HepG2 (cell line): ENCODE results near the gene MTA2. TPM values are rescaled to one million over a fixed set of nuclear protein-coding genes. Genes with fewer than 3 reads are reported as not detected.
A peak's percentile ranks its signal among the peaks of the same experiment; 100 is the strongest.

Experiments used
- FOXP4 ChIP-seq: sonication (generic); formaldehyde crosslinking; IDR thresholded peaks from 2 replicates; pipeline ENCODE4 v1.4.0; 2020; ENCODE audit warnings: missing genetic modification reagents
- HMGA1 ChIP-seq: sonication (generic); formaldehyde crosslinking; conservative IDR thresholded peaks from 2 replicates; pipeline ENCODE4 v1.4.0; 2020; ENCODE audit warnings: missing genetic modification reagents
- HNF1A ChIP-seq, 2 experiments: sonication (generic) in 1 of 2; formaldehyde crosslinking in 1 of 2; IDR thresholded peaks; 2 replicates each; pipeline versions ENCODE4 v1.4.0 to v1.6.1; 2016 to 2020; ENCODE audit warnings: borderline replicate concordance in 1 of 2, low read depth in 1 of 2, mild to moderate bottlenecking in 1 of 2, missing genetic modification reagents in 1 of 2
- PATZ1 ChIP-seq: sonication (generic); formaldehyde crosslinking; IDR thresholded peaks from 2 replicates; pipeline ENCODE4 v1.4.0; 2020; ENCODE audit warnings: missing genetic modification reagents
- PHF20 ChIP-seq: sonication (generic); formaldehyde crosslinking; IDR thresholded peaks from 2 replicates; pipeline ENCODE4 v1.5.0; 2020; ENCODE audit warnings: mild to moderate bottlenecking, missing genetic modification reagents
- SKI ChIP-seq: fragments of 450-650 bp; IDR thresholded peaks from one replicate; pipeline ENCODE4 v1.6.1; 2018; ENCODE audit warnings: mild to moderate bottlenecking; ENCODE audit not compliant: partially characterized antibody
- SMYD3 ChIP-seq: sonication (generic); formaldehyde crosslinking; IDR thresholded peaks from 2 replicates; pipeline ENCODE4 v1.8.1; 2023; ENCODE audit warnings: mild to moderate bottlenecking, missing genetic modification reagents
- TCF12 ChIP-seq, 2 experiments: fragments of 450-650 bp in 1 of 2; sonication (generic) in 1 of 2; formaldehyde crosslinking in 1 of 2; IDR thresholded peaks; 2 replicates each; pipeline versions ENCODE4 v1.6.1 to v1.8.0; 2017 to 2022; ENCODE audit warnings: antibody characterized with exemption in 1 of 2, mild to moderate bottlenecking in 1 of 2, missing genetic modification reagents in 1 of 2, moderate library complexity in 1 of 2
- ZNF460 ChIP-seq: sonication (generic); formaldehyde crosslinking; IDR thresholded peaks from 2 replicates; pipeline ENCODE4 v1.5.1; 2020; ENCODE audit warnings: missing genetic modification reagents, mild to moderate bottlenecking, borderline replicate concordance
- ZNF619 ChIP-seq: sonication (generic); formaldehyde crosslinking; IDR thresholded peaks from 2 replicates; pipeline ENCODE4 v1.4.0; 2020; ENCODE audit warnings: mild to moderate bottlenecking, missing genetic modification reagents
- polyA plus RNA-seq, 8 experiments: library from polyadenylated mRNA; depleted of rRNA in 3 of 8; stranded (reverse) in 7 of 8; unstranded in 1 of 8; fragments of >200 nt; fragmentation: Illumina TruSeq in 4 of 8; extraction: Trizol in 4 of 8; gene quantifications; 2 replicates each; pipeline versions ENCODE4 v1.2.1 to v1.2.3, GENCODE V29; 2011 to 2016; ENCODE audit warnings: low read depth in 4 of 8, missing spikeins in 1 of 8, mixed read lengths in 1 of 8; ENCODE audit not compliant: insufficient read depth in 1 of 8
- total RNA-seq, 5 experiments: library from RNA; depleted of rRNA; stranded (reverse); fragments of >200 nt; fragmentation: Illumina TruSeq; extraction: Trizol; gene quantifications; 2 replicates each; pipeline ENCODE4 v1.2.3, GENCODE V29; 2016; ENCODE audit warnings: low read depth in 1 of 5
- TF ChIP-seq, protein P1 (sequence below): sonication (generic); formaldehyde crosslinking; IDR thresholded peaks from 2 replicates; pipeline ENCODE4 v1.5.0; 2020; ENCODE audit warnings: missing genetic modification reagents
- TF ChIP-seq, protein P2 (sequence below): sonication (generic); formaldehyde crosslinking; IDR thresholded peaks from 2 replicates; pipeline ENCODE4 v1.4.0; 2020; ENCODE audit warnings: missing genetic modification reagents
- TF ChIP-seq, protein P3 (sequence below): sonication (generic); formaldehyde crosslinking; IDR thresholded peaks from 2 replicates; pipeline ENCODE4 v1.5.1; 2020; ENCODE audit warnings: mild to moderate bottlenecking, missing genetic modification reagents, moderate library complexity
- TF ChIP-seq, protein P4 (sequence below): IDR thresholded peaks from 2 replicates; pipeline ENCODE4 v1.6.1; 2016

The MTA2 gene
- total and polyA plus RNA-seq, 2 of the 13 experiments (the other 11 are each of a cell fraction or from before 2014, with no cell fraction given): 14.0 to 70.0 TPM

- TF ChIP-seq, protein P1, sequence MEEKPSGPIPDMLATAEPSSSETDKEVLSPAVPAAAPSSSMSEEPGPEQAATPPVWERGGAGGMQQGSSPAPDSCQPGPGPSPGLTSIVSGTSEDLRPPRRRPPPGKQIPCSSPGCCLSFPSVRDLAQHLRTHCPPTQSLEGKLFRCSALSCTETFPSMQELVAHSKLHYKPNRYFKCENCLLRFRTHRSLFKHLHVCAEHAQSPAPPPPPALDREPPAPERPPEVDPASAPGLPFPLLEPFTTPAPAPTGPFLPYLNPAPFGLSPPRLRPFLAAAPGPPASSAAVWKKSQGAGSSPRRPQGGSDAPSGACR (CRISPR knock-in tag): no peak
- no peak for TF ChIP-seq SMYD3 (CRISPR knock-in tag)
- TF ChIP-seq, protein P2, sequence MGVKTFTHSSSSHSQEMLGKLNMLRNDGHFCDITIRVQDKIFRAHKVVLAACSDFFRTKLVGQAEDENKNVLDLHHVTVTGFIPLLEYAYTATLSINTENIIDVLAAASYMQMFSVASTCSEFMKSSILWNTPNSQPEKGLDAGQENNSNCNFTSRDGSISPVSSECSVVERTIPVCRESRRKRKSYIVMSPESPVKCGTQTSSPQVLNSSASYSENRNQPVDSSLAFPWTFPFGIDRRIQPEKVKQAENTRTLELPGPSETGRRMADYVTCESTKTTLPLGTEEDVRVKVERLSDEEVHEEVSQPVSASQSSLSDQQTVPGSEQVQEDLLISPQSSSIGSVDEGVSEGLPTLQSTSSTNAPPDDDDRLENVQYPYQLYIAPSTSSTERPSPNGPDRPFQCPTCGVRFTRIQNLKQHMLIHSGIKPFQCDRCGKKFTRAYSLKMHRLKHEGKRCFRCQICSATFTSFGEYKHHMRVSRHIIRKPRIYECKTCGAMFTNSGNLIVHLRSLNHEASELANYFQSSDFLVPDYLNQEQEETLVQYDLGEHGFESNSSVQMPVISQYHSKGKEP (CRISPR knock-in tag): no peak
- TF ChIP-seq FOXP4 (CRISPR knock-in tag): peak; percentile 74; the same call in 1 of the 2 replicates
- peak; percentile 98 for TF ChIP-seq PATZ1
- TF ChIP-seq HNF1A (IDR thresholded peaks at IDR 0.05; ENCODE audit: low read depth): no peak
- TF ChIP-seq HNF1A (CRISPR knock-in tag; IDR thresholded peaks at IDR 0.05; ENCODE audit: borderline replicate concordance): no peak
- TF ChIP-seq, protein P3, sequence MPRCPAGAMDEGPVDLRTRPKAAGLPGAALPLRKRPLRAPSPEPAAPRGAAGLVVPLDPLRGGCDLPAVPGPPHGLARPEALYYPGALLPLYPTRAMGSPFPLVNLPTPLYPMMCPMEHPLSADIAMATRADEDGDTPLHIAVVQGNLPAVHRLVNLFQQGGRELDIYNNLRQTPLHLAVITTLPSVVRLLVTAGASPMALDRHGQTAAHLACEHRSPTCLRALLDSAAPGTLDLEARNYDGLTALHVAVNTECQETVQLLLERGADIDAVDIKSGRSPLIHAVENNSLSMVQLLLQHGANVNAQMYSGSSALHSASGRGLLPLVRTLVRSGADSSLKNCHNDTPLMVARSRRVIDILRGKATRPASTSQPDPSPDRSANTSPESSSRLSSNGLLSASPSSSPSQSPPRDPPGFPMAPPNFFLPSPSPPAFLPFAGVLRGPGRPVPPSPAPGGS: 0 out of 2 replicates have a peak, but pooled peaks have one; percentile 16
- TF ChIP-seq HMGA1: no peak
- TF ChIP-seq TCF12 (IDR thresholded peaks at IDR 0.05): no peak
- no peak for TF ChIP-seq TCF12 (CRISPR knock-in tag; IDR thresholded peaks at IDR 0.05)
- no peak for TF ChIP-seq SKI
- TF ChIP-seq ZNF619 (CRISPR knock-in tag): no peak
- no peak for TF ChIP-seq PHF20 (CRISPR knock-in tag)
- no peak for TF ChIP-seq ZNF460 (CRISPR knock-in tag)
- TF ChIP-seq, protein P4, sequence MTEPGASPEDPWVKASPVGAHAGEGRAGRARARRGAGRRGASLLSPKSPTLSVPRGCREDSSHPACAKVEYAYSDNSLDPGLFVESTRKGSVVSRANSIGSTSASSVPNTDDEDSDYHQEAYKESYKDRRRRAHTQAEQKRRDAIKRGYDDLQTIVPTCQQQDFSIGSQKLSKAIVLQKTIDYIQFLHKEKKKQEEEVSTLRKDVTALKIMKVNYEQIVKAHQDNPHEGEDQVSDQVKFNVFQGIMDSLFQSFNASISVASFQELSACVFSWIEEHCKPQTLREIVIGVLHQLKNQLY (CRISPR knock-in tag): 0 out of 2 replicates have a peak, but pooled peaks have one; percentile 30
These were observed 52.9 kb downstream of the MTA2 start (continued) for GRCh38 chr11:62548545-62549335.
